ENCODE data around the gene ATG7.

The ATG7 gene

GRCh38 chr3:11532931-11533391 is 260.8 kb downstream of the ATG7 start:
- FAIRE-seq (no peak), DNase-seq (ENCODE audit: insufficient read length, low spot score) (no peak)
- TF ChIP-seq, protein P1, sequence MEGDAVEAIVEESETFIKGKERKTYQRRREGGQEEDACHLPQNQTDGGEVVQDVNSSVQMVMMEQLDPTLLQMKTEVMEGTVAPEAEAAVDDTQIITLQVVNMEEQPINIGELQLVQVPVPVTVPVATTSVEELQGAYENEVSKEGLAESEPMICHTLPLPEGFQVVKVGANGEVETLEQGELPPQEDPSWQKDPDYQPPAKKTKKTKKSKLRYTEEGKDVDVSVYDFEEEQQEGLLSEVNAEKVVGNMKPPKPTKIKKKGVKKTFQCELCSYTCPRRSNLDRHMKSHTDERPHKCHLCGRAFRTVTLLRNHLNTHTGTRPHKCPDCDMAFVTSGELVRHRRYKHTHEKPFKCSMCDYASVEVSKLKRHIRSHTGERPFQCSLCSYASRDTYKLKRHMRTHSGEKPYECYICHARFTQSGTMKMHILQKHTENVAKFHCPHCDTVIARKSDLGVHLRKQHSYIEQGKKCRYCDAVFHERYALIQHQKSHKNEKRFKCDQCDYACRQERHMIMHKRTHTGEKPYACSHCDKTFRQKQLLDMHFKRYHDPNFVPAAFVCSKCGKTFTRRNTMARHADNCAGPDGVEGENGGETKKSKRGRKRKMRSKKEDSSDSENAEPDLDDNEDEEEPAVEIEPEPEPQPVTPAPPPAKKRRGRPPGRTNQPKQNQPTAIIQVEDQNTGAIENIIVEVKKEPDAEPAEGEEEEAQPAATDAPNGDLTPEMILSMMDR (IDR thresholded peaks at IDR 0.05; ENCODE audit: insufficient read depth, missing control alignments) = no peak

DNA sequence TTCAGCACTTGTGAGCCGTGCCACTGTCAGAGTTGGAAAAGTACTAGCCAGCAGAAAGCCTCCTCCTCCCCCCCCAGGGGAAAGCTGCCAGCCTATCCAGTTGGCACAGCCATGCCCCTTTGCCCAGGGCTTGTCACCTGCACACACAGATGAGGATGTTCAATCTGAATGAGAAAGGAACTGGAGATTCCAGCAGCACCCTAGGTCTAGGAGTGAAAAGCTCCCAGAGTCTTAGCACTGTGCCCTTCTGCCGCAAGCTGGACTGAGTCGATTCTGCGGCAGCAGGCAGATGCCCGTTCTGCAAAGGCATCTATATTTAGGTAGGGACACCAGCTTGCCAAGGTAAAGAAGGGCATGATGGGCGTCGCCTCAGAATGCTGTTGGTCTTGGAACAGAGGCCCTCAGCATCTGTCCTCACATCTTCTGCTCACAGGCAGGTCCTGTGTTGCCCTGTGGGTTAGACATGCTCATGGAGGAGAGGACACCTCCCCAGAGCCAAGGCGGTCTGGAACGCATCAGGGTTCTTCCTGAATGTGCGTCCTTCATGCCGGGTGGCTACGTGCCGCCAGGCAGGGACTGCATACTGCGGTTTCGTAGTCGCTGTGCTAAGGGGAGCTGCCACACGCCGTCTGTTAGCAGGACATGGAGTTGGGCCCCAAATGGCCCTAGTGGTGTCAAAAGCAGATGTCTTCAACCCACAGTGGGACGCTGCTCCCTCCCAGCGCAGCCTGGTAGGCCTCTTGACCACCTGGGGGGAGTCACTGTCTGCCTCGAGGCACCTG is 262.0 kb downstream of the ATG7 start:
- FAIRE-seq (no peak), DNase-seq (ENCODE audit: insufficient read length, low spot score) (no peak)
- TF ChIP-seq, protein P1 (IDR thresholded peaks at IDR 0.05; ENCODE audit: insufficient read depth, missing control alignments) = no peak

DNA sequence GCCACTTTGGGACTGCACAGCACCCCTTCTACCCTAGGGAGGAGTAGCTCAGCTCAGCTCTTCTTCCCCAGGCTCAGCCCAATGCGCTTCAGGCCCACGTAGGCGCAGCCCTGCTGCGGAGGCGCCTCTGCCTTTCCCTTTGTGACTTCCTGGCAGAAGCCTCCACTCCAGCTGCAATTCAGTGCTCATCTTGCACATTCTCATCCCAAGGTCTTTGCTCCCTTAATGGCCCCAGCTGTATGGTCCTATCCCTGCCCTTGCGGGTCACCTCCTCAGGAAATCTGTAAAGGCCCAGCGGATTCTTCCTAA is 262.6 kb downstream of the ATG7 start:
- DNase-seq (ENCODE audit: insufficient read length, low spot score) (no peak), FAIRE-seq (no peak)
- TF ChIP-seq, protein P1 (IDR thresholded peaks at IDR 0.05; ENCODE audit: insufficient read depth, missing control alignments) = no peak

DNA sequence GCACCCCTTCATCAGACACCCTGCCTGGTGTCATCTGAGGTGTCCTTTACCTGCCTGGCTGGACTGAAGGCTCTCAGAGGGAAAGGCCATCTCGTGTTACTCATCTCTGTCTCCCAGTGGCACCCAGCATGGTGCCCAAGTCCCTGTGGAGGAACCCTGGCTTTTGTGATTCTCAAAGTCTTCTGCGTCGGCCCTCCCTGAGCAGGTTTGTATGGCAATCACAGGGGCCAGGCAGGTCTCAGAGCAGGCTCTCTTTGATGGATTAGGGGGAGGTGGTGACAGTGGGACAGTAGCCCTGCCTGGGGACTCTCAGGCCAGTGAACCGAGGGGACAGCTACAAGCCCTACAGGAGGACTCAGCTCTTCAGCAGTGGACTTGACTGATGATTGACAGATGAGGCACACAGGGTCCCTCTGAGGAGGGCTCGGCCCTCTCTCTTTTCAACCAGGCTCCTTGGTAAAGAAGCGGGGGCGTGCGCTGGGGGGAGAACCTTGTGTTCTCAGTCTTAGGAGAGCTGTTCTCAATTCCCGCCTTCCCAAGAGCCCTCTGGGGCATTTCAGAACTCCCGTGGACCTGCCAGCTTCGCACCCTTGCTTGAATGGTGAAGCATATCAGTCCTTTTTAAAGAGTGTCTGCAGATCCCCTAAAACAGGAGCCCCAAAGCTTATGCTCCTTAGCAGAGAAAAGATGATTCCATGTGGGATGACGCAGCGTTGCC is 263.2 kb downstream of the ATG7 start:
- TF ChIP-seq, protein P1 (IDR thresholded peaks at IDR 0.05; ENCODE audit: insufficient read depth, missing control alignments) = no peak
- no peak for FAIRE-seq
- no peak for DNase-seq (ENCODE audit: insufficient read length, low spot score)

DNA sequence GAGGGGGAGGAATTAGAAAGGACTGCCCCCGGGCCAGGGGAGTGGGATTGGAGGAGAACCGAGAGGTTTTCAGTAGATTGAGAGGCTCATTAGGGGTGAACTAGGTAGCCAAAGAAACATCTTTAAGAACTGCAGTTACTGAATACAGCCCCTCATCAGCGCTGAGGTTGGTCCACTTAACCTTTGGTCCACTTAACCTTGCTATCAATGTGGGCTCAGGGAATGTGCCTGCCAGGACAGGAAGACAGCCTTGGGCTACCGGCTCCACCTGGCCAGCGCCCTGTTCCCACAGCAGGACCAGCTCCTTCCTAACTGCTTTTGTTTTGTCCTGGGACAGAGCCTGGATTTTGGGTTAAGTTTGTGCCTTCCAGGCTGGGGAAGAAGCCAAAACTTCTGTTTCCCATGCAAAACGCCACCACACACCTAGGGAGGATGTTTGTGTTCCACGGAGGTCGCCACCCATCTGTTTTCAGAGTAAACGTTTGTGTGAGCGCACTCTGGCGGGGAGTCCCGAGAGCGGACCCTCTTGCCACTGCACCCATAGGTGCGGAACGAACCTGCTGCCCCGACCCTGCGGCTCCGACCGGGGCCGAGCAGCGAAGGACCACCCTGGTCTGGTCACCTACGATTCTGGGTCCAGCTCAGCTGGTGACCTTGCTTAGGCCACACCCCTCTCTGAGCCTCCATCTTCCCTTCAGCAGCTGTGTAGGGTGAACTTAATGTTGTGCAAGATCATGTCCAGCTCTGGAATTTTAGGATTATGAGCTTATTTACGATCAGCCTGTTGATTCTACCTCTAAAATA is 264.1 kb downstream of the ATG7 start:
- TF ChIP-seq, protein P1 (IDR thresholded peaks at IDR 0.05; ENCODE audit: insufficient read depth, missing control alignments) = no peak
- DNase-seq (ENCODE audit: insufficient read length, low spot score) (no peak), FAIRE-seq (no peak)

- FAIRE-seq (no peak), DNase-seq (ENCODE audit: insufficient read length, low spot score) (no peak)
- TF ChIP-seq, protein P1 (IDR thresholded peaks at IDR 0.05; ENCODE audit: insufficient read depth, missing control alignments) = no peak
These were observed 264.9 kb downstream of the ATG7 start for GRCh38 chr3:11536936-11537612.

Measured in D721Med (cell line).